Lower leg skin (tissue), 4 donors: ENCODE measurements around the gene ITGA11. TPM values are rescaled to one million over a fixed set of nuclear protein-coding genes. Genes with fewer than 3 reads are reported as not detected.
"Not testable (repeated sequence)": the region's sequence is repeated elsewhere in the genome, so short reads cannot be mapped to it uniquely, and the experiment has no call there.

ENCODE experiments used
- DNase-seq, 2 donors: peaks; one replicate each; pipeline ENCODE4 v3.0.0-alpha.2; 2019; ENCODE audit warnings: low spot score in 2 of 2
- H3K4me3 ChIP-seq: fragments of 200-600 bp; sonication (generic); 2 replicates; pipeline ENCODE4 v1.5.1; 2017; ENCODE audit warnings: mild to moderate bottlenecking, low read depth; ENCODE audit not compliant: poor library complexity, severe bottlenecking
- CTCF ChIP-seq, 3 donors: fragments of 450-650 bp; IDR thresholded peaks; one replicate each; pipeline ENCODE4 v1.5.1; 2016; ENCODE audit warnings: antibody characterized with exemption in 3 of 3, mild to moderate bottlenecking in 3 of 3, moderate library complexity in 2 of 3
- POLR2A ChIP-seq, 2 donors: fragments of 450-650 bp; IDR thresholded peaks; one replicate each; pipeline ENCODE4 v1.6.1; 2016 to 2017; ENCODE audit warnings: antibody characterized with exemption in 2 of 2, mild to moderate bottlenecking in 1 of 2, moderate library complexity in 1 of 2
- whole genome bisulfite sequencing, 2 donors: methylation state at CpG; one replicate each; pipeline ENCODE4 v1.1.5; 2018; 5-methylcytosine and 5-hydroxymethylcytosine counted together
- intact Hi-C: fragments of 100-400 bp; cut with DNase I; formaldehyde crosslinking; loops from one replicate; pipeline ENCODE4 v1.15.0; 2023; ENCODE audit warnings: low total_unique reads
- total RNA-seq, 4 donors: library from RNA; depleted of rRNA; stranded (reverse); fragments of >200 nt; gene quantifications; one replicate each; pipeline ENCODE4 v1.1.0, GENCODE V29; 2016

Gene ITGA11
- total RNA-seq, 4 donors from 2014 or later, result 0.51 to 3.5 (median 2.0) TPM

GRCh38 chr15:68423359-68424296 is 8.3 kb downstream of the ITGA11 start:
- no peak overlapping the region for H3K4me3 ChIP-seq
- TF ChIP-seq POLR2A (IDR thresholded peaks at IDR 0.05), result no peak
- no peak for TF ChIP-seq CTCF (IDR thresholded peaks at IDR 0.05)
- intact Hi-C loops, result no loop called here
- 94 to 96% methylated on average over 10 of the region's 10 CpGs for WGBS, 2 donors
- peak in 1 of 2 donors; percentile 60 for DNase-seq

- H3K4me3 ChIP-seq, intact Hi-C loops: not testable (repeated sequence)
- WGBS, 2 donors, result 82 to 87% methylated on average over 5 of the region's 5 CpGs
- DNase-seq, result peak in 1 of 2 donors; percentile 10
Measured at GRCh38 chr15:68422403-68423145, 9.4 kb downstream of the ITGA11 start.

GRCh38 chr15:68421798-68422402 is 10.1 kb downstream of the ITGA11 start:
- intact Hi-C loops, result no loop called here
- no peak for TF ChIP-seq POLR2A (IDR thresholded peaks at IDR 0.05)
- no peak for TF ChIP-seq CTCF (IDR thresholded peaks at IDR 0.05)
- DNase-seq, result peak in 1 of 2 donors; percentile 65
- H3K4me3 ChIP-seq, result no peak overlapping the region
- WGBS, 2 donors, result 73 to 80% methylated on average over 14 of the region's 14 CpGs

- intact Hi-C loops, result no loop called here
- no peak overlapping the region for H3K4me3 ChIP-seq
- DNase-seq, result peak in 1 of 2 donors; percentile 80
- TF ChIP-seq CTCF (IDR thresholded peaks at IDR 0.05) (no peak), POLR2A (IDR thresholded peaks at IDR 0.05) (no peak)
- 54 to 63% methylated on average over 7 of the region's 7 CpGs for WGBS, 2 donors
Measured at GRCh38 chr15:68421115-68421551, 10.8 kb downstream of the ITGA11 start.

GRCh38 chr15:68420186-68420684 is 11.7 kb downstream of the ITGA11 start:
- H3K4me3 ChIP-seq, result no peak overlapping the region
- peak in 1 of 2 donors; percentile 25 for DNase-seq
- 84 to 86% methylated on average over 4 of the region's 4 CpGs for WGBS, 2 donors
- no peak for TF ChIP-seq POLR2A (IDR thresholded peaks at IDR 0.05)
- TF ChIP-seq CTCF (IDR thresholded peaks at IDR 0.05), result no peak
- intact Hi-C loops, result no loop called here
